WTC11 (cell line): Measurements from ENCODE around the gene TUBGCP6. TPM values are rescaled to one million over a fixed set of nuclear protein-coding genes. Genes with fewer than 3 reads are reported as not detected.
A peak's percentile ranks its signal among the peaks of the same experiment; 100 is the strongest.

Experiments used
- ATAC-seq: fragments of 200-7000 bp; cut with Tn5 transposase; 2 replicates; pipeline ENCODE4 v1.10.0; 2021; ENCODE audit warnings: mild to moderate bottlenecking, moderate library complexity
- CTCF ChIA-PET: fragments of 300-600 bp; sonication (Branson Sonifier 250); formaldehyde crosslinking; loops from one replicate; lab custom pipeline; 2021; ENCODE audit warnings: antibody characterized with exemption; lab: Charles Lee
- POLR2A ChIA-PET: fragments of 350-600 bp; sonication (Branson Sonifier 250); formaldehyde crosslinking; loops from one replicate; lab custom pipeline; 2021; ENCODE audit warnings: antibody characterized with exemption; lab: Charles Lee
- DNase-seq: peaks from one replicate; pipeline ENCODE4 v3.0.0; 2021; ENCODE audit warnings: low spot score
- H3K27ac Mint-ChIP-seq: 2 replicates; pipeline ENCODE4 v1.8.0; 2021; ENCODE audit warnings: mixed read lengths
- H3K27me3 Mint-ChIP-seq: 2 replicates; pipeline ENCODE4 v1.8.0; 2021; ENCODE audit warnings: low read depth, mild to moderate bottlenecking, moderate library complexity, mixed read lengths
- H3K36me3 Mint-ChIP-seq: 2 replicates; pipeline ENCODE4 v1.8.0; 2021; ENCODE audit warnings: mixed read lengths
- H3K4me1 Mint-ChIP-seq: 2 replicates; pipeline ENCODE4 v1.8.0; 2022; ENCODE audit warnings: mixed read lengths
- H3K4me3 Mint-ChIP-seq: 2 replicates; pipeline ENCODE4 v1.8.0; 2021; ENCODE audit warnings: mild to moderate bottlenecking, moderate library complexity, mixed read lengths
- H3K9me3 Mint-ChIP-seq: 2 replicates; pipeline ENCODE4 v1.8.0; 2021; ENCODE audit warnings: mixed read lengths
- ARID4B ChIP-seq: sonication (generic); formaldehyde crosslinking; IDR thresholded peaks from 2 replicates; pipeline ENCODE4 v1.8.0; 2023; ENCODE audit warnings: missing genetic modification reagents, mild to moderate bottlenecking, borderline replicate concordance
- CBFB ChIP-seq: sonication (generic); formaldehyde crosslinking; IDR thresholded peaks from 2 replicates; pipeline ENCODE4 v1.8.1; 2022; ENCODE audit warnings: mild to moderate bottlenecking, low read depth, missing genetic modification reagents
- ERG ChIP-seq: fragments of 250-450 bp; sonication (Bioruptor Pico); IDR thresholded peaks from 2 replicates; pipeline ENCODE4 v1.8.0; 2021; ENCODE audit warnings: mild to moderate bottlenecking
- ESRRA ChIP-seq: sonication (generic); formaldehyde crosslinking; IDR thresholded peaks from 2 replicates; pipeline ENCODE4 v1.8.1; 2022; ENCODE audit warnings: mild to moderate bottlenecking, missing genetic modification reagents, borderline replicate concordance
- GABPB1 ChIP-seq: sonication (generic); formaldehyde crosslinking; IDR thresholded peaks from 2 replicates; pipeline ENCODE4 v1.8.1; 2023; ENCODE audit warnings: mild to moderate bottlenecking, missing genetic modification reagents
- JAZF1 ChIP-seq: fragments of 250-450 bp; sonication (Bioruptor Pico); IDR thresholded peaks from 2 replicates; pipeline ENCODE4 v1.9.0; 2021; ENCODE audit warnings: moderate library complexity, mild to moderate bottlenecking, inconsistent platforms
- NR2C2 ChIP-seq: sonication (generic); formaldehyde crosslinking; IDR thresholded peaks from 2 replicates; pipeline ENCODE4 v1.8.0; 2022; ENCODE audit warnings: mild to moderate bottlenecking, missing genetic modification reagents
- OVOL2 ChIP-seq: fragments of 250-450 bp; sonication (Bioruptor Pico); IDR thresholded peaks from 2 replicates; pipeline ENCODE4 v1.9.0; 2021; ENCODE audit warnings: mild to moderate bottlenecking, borderline replicate concordance
- RELA ChIP-seq: sonication (generic); formaldehyde crosslinking; IDR thresholded peaks from 2 replicates; pipeline ENCODE4 v1.8.1; 2022; ENCODE audit warnings: missing genetic modification reagents, mild to moderate bottlenecking, borderline replicate concordance
- STAT6 ChIP-seq: sonication (generic); formaldehyde crosslinking; conservative IDR thresholded peaks from 2 replicates; pipeline ENCODE4 v1.8.1; 2023; ENCODE audit warnings: mild to moderate bottlenecking, low read depth, missing genetic modification reagents, moderate library complexity
- TCF7 ChIP-seq: sonication (generic); formaldehyde crosslinking; IDR thresholded peaks from 2 replicates; pipeline ENCODE4 v1.8.0; 2022; ENCODE audit warnings: mild to moderate bottlenecking, low read depth, missing genetic modification reagents, moderate library complexity
- TEAD4 ChIP-seq: sonication (generic); formaldehyde crosslinking; IDR thresholded peaks from 2 replicates; pipeline ENCODE4 v1.8.0; 2022; ENCODE audit warnings: mild to moderate bottlenecking, missing genetic modification reagents
- ZMAT4 ChIP-seq: fragments of 250-450 bp; sonication (Bioruptor Pico); IDR thresholded peaks from 2 replicates; pipeline ENCODE4 v1.9.0; 2021; ENCODE audit warnings: mild to moderate bottlenecking
- ZSCAN18 ChIP-seq: fragments of 250-450 bp; sonication (Bioruptor Pico); IDR thresholded peaks from 2 replicates; pipeline ENCODE4 v2.1.2; 2022; ENCODE audit warnings: mild to moderate bottlenecking, moderate library complexity
- total RNA-seq: library from RNA; stranded (reverse); gene quantifications from 3 replicates; pipeline ENCODE4 v1.2.3, GENCODE V29; 2021

TUBGCP6 gene
- total RNA-seq, 1 experiment from 2014 or later: 45.4 TPM

- DNase-seq: no peak
- no peak for ATAC-seq
- Mint-ChIP-seq H3K4me1 (peaks cover 12% of the 10 kb centered on the region), H3K4me3 (no peak overlapping the region), H3K9me3 (no peaks in the 10 kb centered on the region), H3K27me3 (no peaks in the 10 kb centered on the region), H3K36me3 (peaks cover 3% of the 10 kb centered on the region; the same call in 1 of the 2 replicates), H3K27ac (no peak overlapping the region)
- POLR2A ChIA-PET: no interaction called here
- CTCF ChIA-PET: interaction anchor here (0.9 kb wide), 1 partner anchor 9 kb away, joined by 7 read pairs; no protein-coding TSS in a partner anchor
- no peak for TF ChIP-seq ZMAT4 (CRISPR knock-in tag)
Measured at GRCh38 chr22:50197856-50198623, 46.8 kb downstream of the TUBGCP6 start.

GRCh38 chr22:50197000-50197800 lies 47.6 kb downstream of the TUBGCP6 start:
- POLR2A ChIA-PET: no interaction called here
- H3K27me3 Mint-ChIP-seq: no peaks in the 10 kb centered on the region
- 0 out of 2 replicates have a peak, but pooled peaks have one; percentile 16 for TF ChIP-seq TCF7
- no peak for TF ChIP-seq GABPB1 (CRISPR knock-in tag)
- TF ChIP-seq, all 79 proteins: peak for 1
- CTCF ChIA-PET: interaction anchor here (1.3 to 1.4 kb wide), 2 partner anchors 10 to 55 kb away, joined by 3 read pairs; no protein-coding TSS in a partner anchor
- Mint-ChIP-seq H3K4me1 (peaks cover 7% of the 10 kb centered on the region), H3K9me3 (no peaks in the 10 kb centered on the region), H3K36me3 (no peaks in the 10 kb centered on the region), H3K4me3 (no peak overlapping the region), H3K27ac (no peak overlapping the region)
- DNase-seq: no peak
- ATAC-seq: no peak

- Mint-ChIP-seq H3K4me3 (no peak overlapping the region), H3K36me3 (no peaks in the 10 kb centered on the region; the same call in 1 of the 2 replicates), H3K27me3 (no peaks in the 10 kb centered on the region), H3K27ac (no peak overlapping the region), H3K4me1 (peaks cover 7% of the 10 kb centered on the region; the same call in 1 of the 2 replicates), H3K9me3 (no peaks in the 10 kb centered on the region)
- ATAC-seq (no peak), DNase-seq (no peak)
- ChIA-PET CTCF (interaction anchor here (1.3 to 1.4 kb wide), 2 partner anchors 10 to 54 kb away, joined by 3 read pairs; no protein-coding TSS in a partner anchor), POLR2A (no interaction called here)
- TF ChIP-seq STAT6 (CRISPR knock-in tag) (no peak), JAZF1 (no peak), OVOL2 (CRISPR knock-in tag) (no peak), ERG (CRISPR knock-in tag) (no peak), NR2C2 (no peak), ARID4B (no peak), ESRRA (CRISPR knock-in tag) (no peak), ZSCAN18 (CRISPR knock-in tag) (no peak), CBFB (CRISPR knock-in tag) (no peak), RELA (CRISPR knock-in tag) (no peak), TEAD4 (CRISPR knock-in tag) (no peak), ZMAT4 (CRISPR knock-in tag) (no peak)
Measured at GRCh38 chr22:50196256-50196655, 48.6 kb downstream of the TUBGCP6 start.
